ENCODE measurements around the gene NPTXR. TPM values are rescaled to one million over a fixed set of nuclear protein-coding genes. Genes with fewer than 3 reads are reported as not detected.

NPTXR gene
- total and polyA plus RNA-seq, 10 of the 15 experiments (the other 5 are each of a cell fraction or from before 2014, with no cell fraction given), result 0.02 to 0.38 (median 0.07) TPM; not detected in 2

- Histone ChIP-seq H2AFZ (ENCODE audit: control insufficient read depth, low read depth, low read length) (no peak overlapping the region), H3K27me3 (replicated peaks in 1 of 2; ENCODE audit: control insufficient read depth in 2 of 2, insufficient read depth in 2 of 2, low read length in 1 of 2) (no peaks in the 10 kb centered on the region), H3K4me3 (no peak overlapping the region), H3K27ac (ENCODE audit: control insufficient read depth, insufficient read depth) (no peak overlapping the region), H3K9ac (ENCODE audit: control insufficient read depth, insufficient read depth, low read length) (no peak overlapping the region), H4K20me1 (ENCODE audit: control insufficient read depth, insufficient read depth) (no peaks in the 10 kb centered on the region), H3K4me2 (ENCODE audit: control insufficient read depth, insufficient read depth) (no peak overlapping the region), H3K79me2 (ENCODE audit: control insufficient read depth, insufficient read depth, low read length) (no peaks in the 10 kb centered on the region), H3K36me3 (ENCODE audit: control insufficient read depth in 2 of 2, insufficient read depth in 2 of 2, low read length in 1 of 2) (no peaks in the 10 kb centered on the region), H3K9me3 (replicated peaks; ENCODE audit: control insufficient read depth, insufficient read depth, low read length) (no peaks in the 10 kb centered on the region), H3K4me1 (ENCODE audit: control insufficient read depth, insufficient read depth, low read length) (no peaks in the 10 kb centered on the region)
- no peak for FAIRE-seq
- no TSS peak for BruUV-seq (replicated peaks)
- ChIA-PET POLR2A (no interaction called here), CTCF (no interaction called here), RAD21 (ENCODE audit: unreplicated experiment) (no interaction called here), SMC1A (ENCODE audit: uncharacterized antibody, unreplicated experiment) (no interaction called here)
- ATAC-seq, result no peak
- 35% methylated on average over 3 of the region's 3 CpGs for WGBS (ENCODE audit: insufficient coverage, insufficient replicate concordance, low lambda C conversion rate, missing lambda C conversion rate)
- DNase-seq (ENCODE audit: low read depth, low spot score), result no peak
- TF ChIP-seq IKZF1 (conservative IDR thresholded peaks at IDR 0.05) (no peak), ELK1 (IDR thresholded peaks at IDR 0.05; ENCODE audit: low read depth, low read length) (no peak), LARP7 (IDR thresholded peaks at IDR 0.05) (no peak), E4F1 (IDR thresholded peaks at IDR 0.05; ENCODE audit: borderline replicate concordance, partially characterized antibody) (no peak), JUNB (IDR thresholded peaks at IDR 0.05) (no peak), NR2C2 (IDR thresholded peaks at IDR 0.05; ENCODE audit: borderline replicate concordance, control insufficient read depth, insufficient read length, low read depth) (no peak), NR2C1 (IDR thresholded peaks at IDR 0.05) (no peak), CBX3 (IDR thresholded peaks at IDR 0.05; ENCODE audit: borderline replicate concordance, low read depth) (no peak), TBL1XR1 (IDR thresholded peaks at IDR 0.05; ENCODE audit: low read depth, low read length) (no peak), BCL11A (IDR thresholded peaks at IDR 0.05; ENCODE audit: low read depth, low read length) (no peak), SUZ12 (IDR thresholded peaks at IDR 0.05; ENCODE audit: unreplicated experiment) (no peak), RELB (IDR thresholded peaks at IDR 0.05; ENCODE audit: low read depth) (no peak), CHD1 (IDR thresholded peaks at IDR 0.05; ENCODE audit: low read depth, low read length) (no peak), HDGF (IDR thresholded peaks at IDR 0.05) (no peak), MEF2B (IDR thresholded peaks at IDR 0.05; ENCODE audit: partially characterized antibody, poor library complexity, severe bottlenecking) (no peak), CREB1 (IDR thresholded peaks at IDR 0.05; ENCODE audit: low read depth) (no peak)
- in situ Hi-C loops (cut with MboI) (no loop called here), intact Hi-C loops (cut with micrococcal nuclease; ENCODE audit: unreplicated experiment) (no loop called here)
Measured at GRCh38 chr22:38786631-38787030, 57.2 kb downstream of the NPTXR start.

Measured in GM12878 (cell line).